ENCODE measurements around the gene TC2N.

The TC2N gene

DNA sequence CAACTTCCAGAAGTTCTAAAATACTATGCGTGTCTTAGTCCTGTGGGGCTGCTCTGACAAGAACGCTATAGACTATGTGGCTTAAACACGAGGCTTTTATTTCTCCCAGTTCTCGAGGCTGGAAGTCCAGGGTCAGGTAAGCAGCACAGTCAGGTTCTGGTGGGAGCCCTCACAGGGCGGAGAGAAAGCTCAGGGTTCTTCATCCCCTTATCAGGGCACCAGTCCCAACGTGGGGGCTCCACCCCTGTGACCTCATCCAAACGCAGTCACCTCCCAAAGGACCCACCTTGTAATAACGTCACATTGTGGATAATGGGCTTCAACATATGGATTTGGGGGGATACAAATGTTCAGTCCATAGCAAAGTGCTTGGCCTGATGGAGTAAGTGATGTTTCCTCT, 37.1 kb upstream of the TC2N start:
- no peak for DNase-seq (ENCODE audit: extremely low spot score)
- no peak for TF ChIP-seq CTCF (IDR thresholded peaks at IDR 0.05; ENCODE audit: control extremely low read depth, extremely low read depth, low read depth, missing control alignments)
- CTCF ChIA-PET: interaction anchor here (2.1 kb wide), 1 partner anchor 11 kb away, joined by 5 read pairs; no protein-coding TSS in a partner anchor

DNA sequence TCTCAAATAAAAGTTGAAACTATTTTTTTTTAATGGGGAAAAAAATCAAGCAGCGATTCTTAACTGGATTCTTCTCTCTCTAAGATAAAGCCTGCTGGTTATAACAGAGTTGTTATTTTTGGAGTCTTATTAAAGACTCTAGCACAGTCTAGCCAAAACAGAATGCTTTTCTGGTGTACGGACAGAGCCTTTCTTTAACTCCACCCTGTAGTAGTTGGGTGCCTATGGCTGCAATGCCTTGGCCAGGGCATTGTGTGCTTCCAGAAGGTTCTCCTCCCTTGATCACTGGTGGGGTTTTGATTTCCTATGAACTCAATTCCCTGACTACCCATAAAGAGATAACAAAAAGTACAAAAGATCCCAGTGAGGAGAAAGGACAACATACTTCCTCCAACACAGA, 35.7 kb upstream of the TC2N start:
- CTCF ChIA-PET: no interaction called here
- no peak for TF ChIP-seq CTCF (IDR thresholded peaks at IDR 0.05; ENCODE audit: control extremely low read depth, extremely low read depth, low read depth, missing control alignments)
- DNase-seq (ENCODE audit: extremely low spot score): no peak
- POLR2A ChIA-PET: no interaction called here

More for the DNA sequence above, 37.1 kb upstream of the TC2N start:
- POLR2A ChIA-PET: no interaction called here

GRCh38 chr14:91902336-91902735, 35.0 kb upstream of the TC2N start:
- no peak for DNase-seq (ENCODE audit: extremely low spot score)
- POLR2A ChIA-PET: no interaction called here
- no peak for TF ChIP-seq CTCF (IDR thresholded peaks at IDR 0.05; ENCODE audit: control extremely low read depth, extremely low read depth, low read depth, missing control alignments)
- CTCF ChIA-PET: no interaction called here

GRCh38 chr14:91901449-91902226, 34.3 kb upstream of the TC2N start:
- DNase-seq (ENCODE audit: extremely low spot score): no peak
- no peak for TF ChIP-seq CTCF (IDR thresholded peaks at IDR 0.05; ENCODE audit: control extremely low read depth, extremely low read depth, low read depth, missing control alignments)
- ChIA-PET CTCF (no interaction called here), POLR2A (no interaction called here)

DNA sequence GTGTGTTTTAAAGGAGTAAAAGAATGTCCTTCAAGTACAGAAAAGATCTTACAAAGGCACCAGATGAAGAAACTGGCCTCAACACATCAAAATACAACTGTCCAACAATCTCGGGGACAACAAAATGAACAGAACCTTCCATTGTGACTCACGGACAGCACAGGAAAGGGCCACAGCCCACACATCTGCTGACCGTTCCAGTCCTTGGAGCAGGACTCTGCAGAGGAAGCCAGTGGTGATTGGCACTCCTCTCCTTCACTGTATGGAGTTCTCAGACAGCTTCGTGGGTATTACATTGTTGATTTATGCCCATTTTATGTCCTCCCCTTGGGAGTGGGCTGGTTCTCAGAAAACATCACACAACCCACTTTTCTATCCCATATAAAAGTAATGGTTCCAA, 32.5 kb upstream of the TC2N start:
- CTCF ChIA-PET: interaction anchor here (1.0 to 1.6 kb wide), 3 partner anchors 9 to 250 kb away, joined by 3 to 4 read pairs (median 3); no protein-coding TSS in a partner anchor
- no peak for TF ChIP-seq CTCF (IDR thresholded peaks at IDR 0.05; ENCODE audit: control extremely low read depth, extremely low read depth, low read depth, missing control alignments)

DNA sequence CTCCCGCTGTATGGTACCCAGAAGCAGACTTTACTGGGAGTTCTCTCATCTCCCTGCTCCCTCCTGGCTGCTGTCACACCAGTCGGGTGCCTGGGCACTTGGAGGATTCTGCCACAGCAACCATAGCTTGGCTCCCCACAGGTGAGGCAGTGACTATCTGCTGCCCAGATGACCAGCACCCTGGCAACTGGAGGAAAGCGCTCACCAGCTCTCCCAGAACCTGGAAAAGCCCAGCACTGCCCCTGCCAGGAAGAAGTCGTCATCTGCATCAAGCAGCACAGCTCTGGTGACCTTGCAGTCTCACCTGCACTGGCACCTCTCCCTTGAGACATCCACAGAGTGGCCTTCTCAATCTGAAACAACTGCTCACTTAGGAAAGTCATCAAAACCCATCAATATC, 31.9 kb upstream of the TC2N start:
- POLR2A ChIA-PET: no interaction called here
- no peak for DNase-seq (ENCODE audit: extremely low spot score)
- CTCF ChIA-PET: interaction anchor here (0.8 to 1.6 kb wide), 4 partner anchors 8 to 249 kb away, joined by 3 to 4 read pairs (median 3); no protein-coding TSS in a partner anchor
- TF ChIP-seq CTCF (IDR thresholded peaks at IDR 0.05; ENCODE audit: control extremely low read depth, extremely low read depth, low read depth, missing control alignments): no peak

More for the DNA sequence above, 32.5 kb upstream of the TC2N start:
- POLR2A ChIA-PET: no interaction called here
- no peak for DNase-seq (ENCODE audit: extremely low spot score)
